HepG2 (cell line): Measurements from ENCODE around the gene TRNT1. TPM values are rescaled to one million over a fixed set of nuclear protein-coding genes. Genes with fewer than 3 reads are reported as not detected.

ENCODE experiments used
- FOXP1 ChIP-seq, 2 experiments: fragments of 450-650 bp in 1 of 2; IDR thresholded peaks; 2 replicates each; pipeline ENCODE4 v1.6.1; 2017 to 2018; ENCODE audit warnings: antibody characterized with exemption in 1 of 2
- HNF4A ChIP-seq: sonication (generic); formaldehyde crosslinking; IDR thresholded peaks from 2 replicates; pipeline ENCODE4 v1.4.0; 2020; ENCODE audit warnings: missing genetic modification reagents
- NCOA2 ChIP-seq: sonication (generic); formaldehyde crosslinking; IDR thresholded peaks from 2 replicates; pipeline ENCODE4 v1.8.0; 2022; ENCODE audit warnings: inconsistent platforms
- NR2F1 ChIP-seq, 2 experiments: fragments of 450-650 bp in 1 of 2; formaldehyde crosslinking in 1 of 2; IDR thresholded peaks; 2 replicates each; pipeline versions ENCODE4 v1.5.0 to v1.6.1; 2016 to 2020; ENCODE audit warnings: mild to moderate bottlenecking in 1 of 2, missing compliant biosample characterization in 1 of 2, missing genetic modification reagents in 1 of 2, moderate library complexity in 1 of 2
- RBFOX2 ChIP-seq: fragments of 200-400 bp; formaldehyde crosslinking; IDR thresholded peaks from 2 replicates; pipeline ENCODE4 v1.6.1; 2017; ENCODE audit warnings: low read depth, mild to moderate bottlenecking, low read length
- ZNF282 ChIP-seq: fragments of 450-650 bp; IDR thresholded peaks from 2 replicates; pipeline ENCODE4 v1.6.1; 2018; ENCODE audit not compliant: partially characterized antibody
- ZNF317 ChIP-seq: sonication (generic); formaldehyde crosslinking; IDR thresholded peaks from 2 replicates; pipeline ENCODE4 v1.5.0; 2020; ENCODE audit warnings: mild to moderate bottlenecking, missing genetic modification reagents
- ZNF329 ChIP-seq: sonication (generic); formaldehyde crosslinking; IDR thresholded peaks from 2 replicates; pipeline ENCODE4 v1.9.0; 2021; ENCODE audit warnings: low read depth, mild to moderate bottlenecking, missing genetic modification reagents
- ZNF33B ChIP-seq: sonication (generic); formaldehyde crosslinking; IDR thresholded peaks from 2 replicates; pipeline ENCODE4 v1.5.1; 2020; ENCODE audit warnings: mild to moderate bottlenecking, missing genetic modification reagents
- ZSCAN25 ChIP-seq: sonication (generic); formaldehyde crosslinking; IDR thresholded peaks from 2 replicates; pipeline ENCODE4 v1.8.0; 2022; ENCODE audit warnings: mild to moderate bottlenecking, missing genetic modification reagents
- ZSCAN30 ChIP-seq: sonication (generic); formaldehyde crosslinking; IDR thresholded peaks from 2 replicates; pipeline ENCODE4 v1.5.0; 2020; ENCODE audit warnings: mild to moderate bottlenecking, missing genetic modification reagents
- ZZZ3 ChIP-seq: sonication (generic); formaldehyde crosslinking; IDR thresholded peaks from 2 replicates; pipeline ENCODE4 v1.4.0; 2020; ENCODE audit warnings: missing genetic modification reagents, mild to moderate bottlenecking, borderline replicate concordance
- polyA plus RNA-seq, 8 experiments: library from polyadenylated mRNA; depleted of rRNA in 3 of 8; stranded (reverse) in 7 of 8; unstranded in 1 of 8; fragments of >200 nt; fragmentation: Illumina TruSeq in 4 of 8; extraction: Trizol in 4 of 8; gene quantifications; 2 replicates each; pipeline versions ENCODE4 v1.2.1 to v1.2.3, GENCODE V29; 2011 to 2016; ENCODE audit warnings: low read depth in 4 of 8, missing spikeins in 1 of 8, mixed read lengths in 1 of 8; ENCODE audit not compliant: insufficient read depth in 1 of 8
- total RNA-seq, 5 experiments: library from RNA; depleted of rRNA; stranded (reverse); fragments of >200 nt; fragmentation: Illumina TruSeq; extraction: Trizol; gene quantifications; 2 replicates each; pipeline ENCODE4 v1.2.3, GENCODE V29; 2016; ENCODE audit warnings: low read depth in 1 of 5
- TF ChIP-seq, protein P1 (sequence below): sonication (generic); formaldehyde crosslinking; conservative IDR thresholded peaks from 2 replicates; pipeline ENCODE4 v1.8.0; 2022; ENCODE audit warnings: missing genetic modification reagents
- TF ChIP-seq, protein P2 (sequence below): sonication (generic); formaldehyde crosslinking; IDR thresholded peaks from 2 replicates; pipeline ENCODE4 v1.4.0; 2020; ENCODE audit warnings: missing genetic modification reagents

TRNT1 gene
- total and polyA plus RNA-seq, 2 of the 13 experiments (the other 11 are each of a cell fraction or from before 2014, with no cell fraction given) = 9.4 to 27.7 TPM

DNA sequence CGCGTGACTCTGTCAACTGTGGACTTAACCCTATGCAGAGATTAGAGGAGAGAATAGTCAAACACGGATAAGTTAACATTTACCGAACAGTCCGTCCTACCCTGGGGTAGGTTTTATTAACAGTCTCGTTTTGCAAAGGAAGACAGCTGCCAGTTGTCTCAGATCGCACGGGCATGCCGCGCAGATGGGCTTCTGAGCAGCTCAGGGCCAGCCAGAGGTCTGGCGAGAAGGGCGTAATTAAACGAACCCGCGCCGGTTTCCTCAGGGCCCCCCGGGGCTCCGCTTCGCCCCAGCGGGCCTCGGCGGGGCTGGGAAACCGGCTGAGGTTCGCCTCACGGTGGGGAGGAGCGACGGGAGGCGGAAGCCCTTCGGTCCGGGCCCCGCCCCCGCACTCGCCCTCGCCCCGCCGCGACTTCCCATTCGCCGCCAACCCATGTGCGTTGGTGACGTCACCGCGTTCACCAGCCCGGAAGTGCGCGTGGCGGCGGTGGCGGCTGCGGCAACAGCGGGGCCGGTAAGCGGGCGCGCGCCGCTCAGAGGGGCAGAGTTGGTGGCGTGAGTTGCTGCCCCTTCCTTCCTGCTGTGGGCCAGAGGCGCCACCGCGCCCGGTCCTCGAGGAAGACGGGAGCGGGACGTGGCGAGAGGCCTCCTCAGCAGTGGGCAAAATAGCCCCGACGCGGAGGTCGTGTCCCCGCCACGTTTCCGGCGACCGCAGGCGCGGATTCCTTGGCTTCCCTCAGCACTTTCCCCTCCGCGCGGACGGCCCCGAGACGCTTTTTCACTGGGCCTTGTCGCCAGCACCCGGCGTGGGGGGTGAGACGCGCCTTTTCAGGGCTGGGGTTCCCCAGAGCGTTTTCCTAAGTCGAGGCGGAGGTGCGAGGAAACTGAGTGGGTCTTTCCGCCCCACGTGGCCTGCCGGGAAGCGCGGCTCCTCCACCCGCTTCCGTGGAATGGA lies at the start of gene TRNT1 (continued):
- TF ChIP-seq ZNF329 (no peak), ZNF33B (CRISPR knock-in tag) (peak; percentile 91), ZNF317 (CRISPR knock-in tag) (no peak; the same call in 1 of the 2 replicates), FOXP1 (IDR thresholded peaks at IDR 0.05) (no peak), FOXP1 (CRISPR knock-in tag; IDR thresholded peaks at IDR 0.05) (0 out of 2 replicates have a peak, but pooled peaks have one; percentile 16), NR2F1 (CRISPR knock-in tag; IDR thresholded peaks at IDR 0.05) (no peak), NCOA2 (CRISPR knock-in tag) (no peak), HNF4A (no peak), RBFOX2 (peak; percentile 98), ZZZ3 (peak; percentile 57; the same call in 1 of the 2 replicates), ZNF282 (no peak), ZSCAN25 (CRISPR knock-in tag) (no peak; the same call in 1 of the 2 replicates), ZSCAN30 (CRISPR knock-in tag) (peak; percentile 74; the same call in 1 of the 2 replicates)
- TF ChIP-seq, protein P1, sequence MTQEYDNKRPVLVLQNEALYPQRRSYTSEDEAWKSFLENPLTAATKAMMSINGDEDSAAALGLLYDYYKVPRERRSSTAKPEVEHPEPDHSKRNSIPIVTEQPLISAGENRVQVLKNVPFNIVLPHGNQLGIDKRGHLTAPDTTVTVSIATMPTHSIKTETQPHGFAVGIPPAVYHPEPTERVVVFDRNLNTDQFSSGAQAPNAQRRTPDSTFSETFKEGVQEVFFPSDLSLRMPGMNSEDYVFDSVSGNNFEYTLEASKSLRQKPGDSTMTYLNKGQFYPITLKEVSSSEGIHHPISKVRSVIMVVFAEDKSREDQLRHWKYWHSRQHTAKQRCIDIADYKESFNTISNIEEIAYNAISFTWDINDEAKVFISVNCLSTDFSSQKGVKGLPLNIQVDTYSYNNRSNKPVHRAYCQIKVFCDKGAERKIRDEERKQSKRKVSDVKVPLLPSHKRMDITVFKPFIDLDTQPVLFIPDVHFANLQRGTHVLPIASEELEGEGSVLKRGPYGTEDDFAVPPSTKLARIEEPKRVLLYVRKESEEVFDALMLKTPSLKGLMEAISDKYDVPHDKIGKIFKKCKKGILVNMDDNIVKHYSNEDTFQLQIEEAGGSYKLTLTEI (CRISPR knock-in tag) = no peak
- TF ChIP-seq, protein P2, sequence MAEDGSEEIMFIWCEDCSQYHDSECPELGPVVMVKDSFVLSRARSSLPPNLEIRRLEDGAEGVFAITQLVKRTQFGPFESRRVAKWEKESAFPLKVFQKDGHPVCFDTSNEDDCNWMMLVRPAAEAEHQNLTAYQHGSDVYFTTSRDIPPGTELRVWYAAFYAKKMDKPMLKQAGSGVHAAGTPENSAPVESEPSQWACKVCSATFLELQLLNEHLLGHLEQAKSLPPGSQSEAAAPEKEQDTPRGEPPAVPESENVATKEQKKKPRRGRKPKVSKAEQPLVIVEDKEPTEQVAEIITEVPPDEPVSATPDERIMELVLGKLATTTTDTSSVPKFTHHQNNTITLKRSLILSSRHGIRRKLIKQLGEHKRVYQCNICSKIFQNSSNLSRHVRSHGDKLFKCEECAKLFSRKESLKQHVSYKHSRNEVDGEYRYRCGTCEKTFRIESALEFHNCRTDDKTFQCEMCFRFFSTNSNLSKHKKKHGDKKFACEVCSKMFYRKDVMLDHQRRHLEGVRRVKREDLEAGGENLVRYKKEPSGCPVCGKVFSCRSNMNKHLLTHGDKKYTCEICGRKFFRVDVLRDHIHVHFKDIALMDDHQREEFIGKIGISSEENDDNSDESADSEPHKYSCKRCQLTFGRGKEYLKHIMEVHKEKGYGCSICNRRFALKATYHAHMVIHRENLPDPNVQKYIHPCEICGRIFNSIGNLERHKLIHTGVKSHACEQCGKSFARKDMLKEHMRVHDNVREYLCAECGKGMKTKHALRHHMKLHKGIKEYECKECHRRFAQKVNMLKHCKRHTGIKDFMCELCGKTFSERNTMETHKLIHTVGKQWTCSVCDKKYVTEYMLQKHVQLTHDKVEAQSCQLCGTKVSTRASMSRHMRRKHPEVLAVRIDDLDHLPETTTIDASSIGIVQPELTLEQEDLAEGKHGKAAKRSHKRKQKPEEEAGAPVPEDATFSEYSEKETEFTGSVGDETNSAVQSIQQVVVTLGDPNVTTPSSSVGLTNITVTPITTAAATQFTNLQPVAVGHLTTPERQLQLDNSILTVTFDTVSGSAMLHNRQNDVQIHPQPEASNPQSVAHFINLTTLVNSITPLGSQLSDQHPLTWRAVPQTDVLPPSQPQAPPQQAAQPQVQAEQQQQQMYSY (CRISPR knock-in tag) = peak; percentile 62
